HG02759 (cell line): ENCODE data around the gene CDC45.

Experiments
- ATAC-seq: cut with Tn5 transposase; IDR thresholded peaks from one replicate; pipeline ENCODE4 v1.9.1; 2021; ENCODE audit warnings: mild to moderate bottlenecking, moderate library complexity; ENCODE audit not compliant: unreplicated experiment

Gene CDC45

GRCh38 chr22:19510919-19511341 is 31.2 kb downstream of the CDC45 start:
- ATAC-seq, result no peak

- ATAC-seq, result no peak
Observed at GRCh38 chr22:19513823-19514222, 34.1 kb downstream of the CDC45 start.

DNA sequence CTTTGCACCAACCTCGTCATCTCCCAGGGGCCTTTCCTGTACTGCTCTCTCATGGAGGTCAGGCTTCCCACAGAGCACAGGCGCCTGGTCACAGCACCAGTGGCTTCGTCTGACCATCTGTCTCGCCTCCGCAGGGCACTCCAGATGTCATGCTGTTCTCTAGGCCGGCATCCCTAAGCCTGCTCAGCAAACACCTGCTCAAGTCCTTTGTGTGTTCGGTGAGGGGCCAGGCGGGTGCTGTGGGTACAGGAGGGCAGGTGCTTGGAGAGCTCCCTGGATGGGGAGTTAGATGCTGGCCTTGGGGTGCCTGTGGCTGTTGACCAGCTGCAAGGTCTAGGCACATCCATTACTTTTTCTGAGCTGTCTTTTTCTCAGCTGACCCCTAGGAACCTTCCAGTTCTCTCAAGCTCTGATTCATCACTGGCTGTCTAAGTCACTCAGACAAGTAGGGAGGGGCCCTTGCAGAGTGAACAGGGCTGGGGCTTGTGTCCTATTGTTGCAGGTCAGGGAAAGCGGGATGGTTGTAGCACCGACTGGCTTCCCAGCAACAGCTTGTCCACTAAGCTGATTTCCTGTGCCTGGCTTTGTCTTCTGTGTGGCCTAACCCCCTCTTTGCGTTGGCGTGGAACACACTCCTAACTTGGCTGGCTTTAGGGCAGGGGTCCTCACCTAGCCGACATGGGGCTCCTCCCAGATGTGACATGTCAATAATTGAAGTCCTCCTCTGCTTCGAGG is 35.3 kb downstream of the CDC45 start:
- ATAC-seq, result no peak

DNA sequence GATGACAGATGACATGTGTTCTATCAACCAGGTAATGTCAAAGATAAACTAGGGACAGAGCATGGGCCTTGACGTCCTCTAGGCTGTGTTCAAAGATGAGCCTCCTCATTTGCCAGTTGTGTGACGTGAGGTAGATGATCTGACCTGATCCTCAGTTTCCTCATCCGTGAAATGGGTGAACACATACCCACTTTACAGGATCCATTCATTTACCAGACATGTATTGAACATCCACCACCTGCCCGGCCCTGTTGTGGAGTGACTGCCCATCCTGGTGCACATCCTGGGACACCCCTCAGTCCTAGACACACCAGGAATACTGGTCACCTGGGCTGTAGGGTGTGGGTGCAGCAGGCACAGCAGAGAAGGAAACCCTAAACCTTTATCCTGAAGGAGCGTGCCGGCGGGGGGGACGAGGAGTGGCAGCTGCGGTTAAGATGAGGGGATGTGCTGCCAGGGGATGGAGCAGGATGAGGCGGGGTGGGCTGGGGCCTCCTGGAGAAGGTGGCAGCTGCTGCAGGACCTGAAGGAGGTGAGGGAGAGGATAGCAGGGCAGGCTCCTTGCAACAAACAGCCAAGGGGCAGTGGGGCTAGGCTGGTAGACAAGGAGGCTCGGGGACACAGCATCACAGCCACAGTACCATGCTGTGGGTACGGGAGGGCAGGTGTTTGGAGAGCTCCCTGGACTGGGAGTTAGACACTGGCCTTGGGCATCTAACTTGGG is 36.1 kb downstream of the CDC45 start:
- no peak for ATAC-seq

DNA sequence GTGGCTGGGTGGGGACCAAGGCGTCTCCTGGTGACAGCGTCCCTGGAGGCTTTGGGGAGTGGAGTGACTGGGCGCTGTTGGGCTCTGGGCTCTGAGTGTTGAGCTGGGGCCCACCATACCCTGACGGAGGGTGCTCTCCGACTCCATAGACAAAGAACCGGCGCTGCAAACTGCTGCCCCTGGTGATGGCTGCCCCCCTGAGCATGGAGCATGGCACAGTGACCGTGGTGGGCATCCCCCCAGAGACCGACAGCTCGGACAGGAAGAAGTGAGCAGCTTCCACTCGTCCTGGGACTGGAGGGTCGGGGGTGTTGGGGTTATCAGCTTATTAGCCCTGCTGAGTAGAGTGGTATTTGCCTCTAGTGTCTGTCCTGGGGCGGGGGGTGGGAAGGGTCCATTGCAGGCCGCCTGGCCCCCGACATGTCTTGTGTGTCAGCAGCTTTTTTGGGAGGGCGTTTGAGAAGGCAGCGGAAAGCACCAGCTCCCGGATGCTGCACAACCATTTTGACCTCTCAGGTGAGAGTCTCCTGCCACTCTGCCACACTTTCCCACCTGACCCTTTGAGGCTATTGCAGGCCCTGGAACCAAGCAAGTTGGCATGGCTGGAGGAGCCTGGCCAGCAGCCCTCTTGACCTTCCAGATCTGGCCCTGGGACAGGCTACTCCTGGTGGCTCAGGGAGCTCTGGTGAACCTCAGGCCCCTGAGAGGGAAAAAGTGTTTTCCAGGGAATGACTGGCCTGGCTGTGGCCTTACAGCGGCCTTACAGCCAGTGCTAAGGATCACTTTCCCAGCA is 36.9 kb downstream of the CDC45 start:
- ATAC-seq, result no peak

DNA sequence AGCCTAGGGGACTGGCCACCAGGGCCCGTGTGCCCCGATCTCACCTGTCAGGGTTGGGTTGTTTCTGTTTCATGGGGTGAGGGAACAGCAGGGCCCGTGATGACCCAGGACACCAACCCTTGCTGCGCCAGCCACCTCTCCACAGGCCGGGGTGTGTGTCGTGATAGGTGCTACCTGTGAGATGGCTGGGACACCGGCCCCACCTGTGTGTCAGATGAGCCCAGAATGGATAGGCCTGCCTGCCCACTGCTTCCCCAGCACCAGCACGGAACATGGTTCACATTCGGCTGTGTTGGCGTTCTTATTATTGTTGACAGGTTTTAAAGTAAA is 37.4 kb downstream of the CDC45 start:
- ATAC-seq, result no peak

DNA sequence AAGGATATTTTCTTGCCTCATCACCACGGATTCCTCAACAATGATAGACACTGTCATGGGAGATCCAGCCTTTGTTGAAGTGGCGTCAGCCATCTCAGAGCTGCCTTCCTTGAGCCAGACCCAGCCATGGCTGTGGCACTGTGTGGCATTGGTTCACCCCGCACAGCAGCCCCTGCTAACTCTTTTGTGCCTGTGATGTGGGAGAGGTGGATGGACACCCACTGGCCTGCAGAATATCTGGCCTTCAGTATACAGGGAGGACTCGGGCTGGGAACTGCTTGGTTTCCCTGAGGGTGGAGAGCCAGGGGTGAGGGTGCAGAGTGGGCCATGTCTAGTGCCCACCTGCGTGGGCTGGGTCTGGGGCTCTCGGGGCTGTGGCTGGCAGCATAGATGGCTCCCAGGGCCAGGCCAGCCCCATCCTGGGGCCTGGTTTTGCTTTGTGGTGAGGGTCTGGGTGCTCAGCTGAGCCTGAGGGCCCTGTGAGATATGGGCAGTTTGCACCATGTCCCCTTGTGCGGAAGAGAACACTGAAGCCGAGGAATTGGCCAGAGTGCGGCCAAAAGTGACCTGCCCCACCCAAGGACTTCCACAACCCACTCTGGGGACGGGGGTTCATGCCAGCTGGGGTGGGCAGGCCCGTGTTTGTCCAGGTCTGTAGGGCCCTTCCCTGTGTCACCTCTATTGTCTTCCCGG is 38.3 kb downstream of the CDC45 start:
- ATAC-seq, result no peak

DNA sequence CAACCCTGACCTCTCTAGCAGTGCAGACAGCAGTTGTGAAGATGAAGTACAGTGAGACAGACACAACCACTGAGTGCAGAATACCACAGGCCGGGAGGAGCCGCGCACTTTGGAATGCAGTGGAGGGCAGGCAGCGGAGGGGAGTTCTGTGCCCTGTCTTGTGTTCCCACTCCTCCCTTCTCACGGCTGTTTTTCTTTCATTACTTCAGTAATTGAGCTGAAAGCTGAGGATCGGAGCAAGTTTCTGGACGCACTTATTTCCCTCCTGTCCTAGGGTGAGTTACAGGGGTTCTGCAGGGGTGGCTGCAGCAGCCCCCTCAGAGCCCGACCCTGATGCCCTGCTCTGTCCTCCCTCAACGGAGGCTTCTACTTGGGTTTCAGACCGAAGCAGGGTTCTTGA is 38.9 kb downstream of the CDC45 start:
- no peak for ATAC-seq

- no peak for ATAC-seq
Observed at GRCh38 chr22:19519041-19519926, 39.6 kb downstream of the CDC45 start.

DNA sequence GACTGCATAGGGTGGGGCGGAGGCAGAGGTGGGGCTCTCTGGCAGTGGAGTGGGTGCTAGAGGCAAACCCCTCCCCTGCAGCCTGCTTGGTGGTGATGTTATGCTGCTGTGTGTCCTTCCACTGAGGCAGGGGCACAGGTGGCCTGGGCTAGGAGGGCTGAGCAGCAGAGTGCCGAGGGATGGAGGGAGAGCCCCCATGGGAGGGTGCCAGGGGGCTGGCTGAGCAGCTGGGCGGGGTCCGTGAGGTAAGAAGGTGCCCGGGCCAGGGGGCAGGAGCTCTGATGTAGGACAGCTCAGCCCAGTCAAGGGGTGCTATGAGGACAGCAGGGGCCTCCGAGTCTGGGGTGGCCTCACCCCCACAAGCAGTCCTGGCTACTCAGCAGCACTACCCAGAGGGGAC is 40.3 kb downstream of the CDC45 start:
- no peak for ATAC-seq

DNA sequence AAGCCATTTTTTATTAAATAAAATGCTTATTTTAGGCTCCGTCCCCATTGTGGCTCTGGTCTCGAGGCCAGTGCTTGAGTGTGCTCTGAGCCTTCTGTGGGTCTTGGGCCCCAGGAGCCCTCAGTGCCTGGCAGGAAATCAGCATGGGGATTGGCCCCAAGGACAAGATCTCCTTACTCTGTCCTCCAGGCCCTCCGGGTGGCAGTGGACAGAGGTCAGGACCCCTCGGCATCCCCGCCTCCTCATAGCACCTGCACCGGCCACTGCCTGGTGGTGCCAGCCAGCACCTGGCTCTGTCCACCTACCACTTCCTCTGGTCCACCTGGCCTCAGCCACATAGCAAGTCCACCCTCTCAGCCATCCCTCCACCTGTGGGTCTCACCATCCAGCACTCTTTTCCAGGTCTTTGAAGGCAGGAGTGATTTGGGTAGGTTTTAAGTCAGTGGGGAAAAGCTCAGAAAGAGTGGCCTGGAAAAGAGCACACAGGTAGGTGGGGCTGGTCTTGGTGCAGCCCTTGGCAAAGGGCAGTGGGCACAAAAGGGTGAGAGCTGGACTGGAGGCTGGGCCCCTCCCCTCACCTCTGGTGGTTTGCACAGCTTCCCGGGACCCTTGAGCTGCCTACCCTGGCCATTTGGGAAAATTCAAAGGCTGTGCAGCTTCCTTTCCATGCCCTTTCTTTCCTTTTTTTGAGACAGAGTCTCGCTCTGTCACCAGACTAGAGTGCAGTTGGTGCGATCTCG is 41.0 kb downstream of the CDC45 start:
- no peak for ATAC-seq

DNA sequence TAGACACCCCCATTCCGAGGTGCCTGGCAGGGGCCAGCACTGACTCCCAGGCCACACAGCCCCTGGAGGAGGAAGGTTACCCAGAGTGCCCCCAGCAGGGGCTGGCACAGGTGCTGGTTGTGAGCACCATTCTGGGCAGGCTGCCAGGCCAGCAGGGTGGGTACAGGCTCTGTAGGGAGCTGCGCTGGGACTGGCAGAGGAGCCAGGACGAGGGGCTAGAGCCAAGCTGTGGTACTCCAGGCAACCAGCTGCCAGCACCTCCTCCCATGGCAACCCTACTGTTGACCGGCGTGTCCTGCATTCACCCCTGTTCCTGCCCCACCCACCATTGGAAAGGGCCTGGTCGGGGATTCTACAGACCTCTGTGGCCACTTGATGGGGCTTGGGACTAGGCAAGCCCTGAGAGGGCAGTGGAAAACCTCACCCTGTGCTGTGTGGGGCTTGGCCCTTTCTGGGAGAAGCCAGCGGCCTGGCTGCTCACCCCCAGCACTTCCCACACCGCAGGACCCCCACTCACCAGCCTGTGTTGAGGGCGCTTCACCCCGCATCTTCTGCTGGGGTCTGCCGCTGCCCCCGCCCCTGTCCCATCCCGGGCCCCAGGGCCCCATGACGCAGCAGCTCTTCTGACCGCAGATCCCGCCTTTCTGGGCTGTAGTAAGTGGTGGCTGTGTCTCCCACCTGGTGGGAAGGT is 42.6 kb downstream of the CDC45 start:
- ATAC-seq, result no peak

- ATAC-seq, result no peak
Observed at GRCh38 chr22:19522881-19523239, 43.1 kb downstream of the CDC45 start.

DNA sequence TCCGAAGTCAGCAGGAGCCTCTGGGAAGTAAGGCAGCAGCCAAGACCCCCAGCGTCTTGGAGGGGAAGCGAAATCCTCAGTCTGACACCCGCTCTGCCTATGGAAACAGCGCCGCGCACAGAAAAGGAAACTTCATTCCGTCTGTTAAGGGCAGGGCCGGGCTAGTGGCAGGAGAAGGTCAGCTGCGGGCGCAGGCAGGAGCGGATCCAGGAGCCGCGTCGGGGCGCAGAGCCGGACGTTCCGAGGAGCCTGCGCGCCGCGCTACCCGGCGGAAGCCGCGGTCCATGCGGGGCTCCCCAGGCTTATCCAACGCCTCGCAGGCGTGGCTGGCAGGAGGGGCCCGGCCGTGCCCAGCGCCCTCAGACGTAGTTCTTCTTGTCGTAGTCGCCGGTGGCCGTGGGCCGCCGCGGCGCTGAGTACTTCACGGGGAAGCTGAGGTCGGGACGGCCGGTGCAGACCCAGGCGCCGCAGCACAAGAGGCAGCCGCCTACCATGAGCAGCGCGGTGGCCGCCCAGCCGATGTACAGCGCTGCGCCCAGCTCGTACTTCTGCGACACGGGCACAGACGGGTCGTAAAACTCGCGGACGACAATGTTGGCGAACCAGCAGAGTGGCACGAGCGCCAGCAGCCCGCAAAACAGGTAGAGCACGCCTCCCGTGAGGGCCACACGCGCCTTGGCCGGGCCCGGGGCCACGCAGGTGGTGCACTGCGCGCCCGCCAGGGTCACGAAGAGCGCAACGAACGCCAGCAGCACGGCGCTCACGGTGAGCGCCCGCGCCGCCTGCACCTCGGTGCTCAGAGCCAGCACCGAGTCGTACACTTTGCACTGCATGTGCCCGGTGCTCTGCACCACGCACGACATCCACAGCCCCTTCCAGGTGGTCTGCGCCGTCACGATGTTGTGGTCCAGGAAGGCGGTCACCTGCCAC is 43.8 kb downstream of the CDC45 start:
- ATAC-seq, result no peak

- no peak for ATAC-seq
Observed at GRCh38 chr22:19524170-19525115, 44.7 kb downstream of the CDC45 start, which contains the start of gene CLDN5. Gene CLDN5, minus strand, starts transcription at chr22:19524410. Its CDS starts 155 bp downstream, at chr22:19524255.

DNA sequence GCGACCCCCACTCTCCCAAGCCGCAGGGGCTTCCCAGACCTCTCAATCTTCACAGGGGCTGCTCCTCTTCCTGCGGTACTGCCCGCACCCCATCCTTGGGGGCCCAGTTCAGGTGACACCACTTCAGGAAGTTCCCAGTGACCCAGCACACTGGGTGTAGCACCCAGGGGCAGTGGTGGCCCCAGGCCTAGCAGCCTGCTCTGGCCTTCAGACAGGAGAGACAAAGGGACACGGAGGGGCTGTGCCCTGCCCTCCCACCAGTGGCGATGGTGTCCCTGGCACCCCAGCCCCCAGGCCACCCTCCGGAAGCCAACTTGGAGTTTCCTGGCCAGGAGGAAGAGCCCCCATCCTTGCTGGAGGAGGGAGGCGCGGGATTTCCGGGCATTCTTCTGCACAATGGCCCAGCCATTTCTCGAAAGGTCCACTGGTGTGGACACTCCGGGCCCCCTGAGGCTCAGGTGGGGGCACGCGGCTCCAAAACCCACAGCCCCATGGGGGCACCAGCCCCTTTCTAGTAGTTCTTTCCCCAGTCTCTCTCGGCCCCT is 45.5 kb downstream of the CDC45 start:
- ATAC-seq, result no peak

DNA sequence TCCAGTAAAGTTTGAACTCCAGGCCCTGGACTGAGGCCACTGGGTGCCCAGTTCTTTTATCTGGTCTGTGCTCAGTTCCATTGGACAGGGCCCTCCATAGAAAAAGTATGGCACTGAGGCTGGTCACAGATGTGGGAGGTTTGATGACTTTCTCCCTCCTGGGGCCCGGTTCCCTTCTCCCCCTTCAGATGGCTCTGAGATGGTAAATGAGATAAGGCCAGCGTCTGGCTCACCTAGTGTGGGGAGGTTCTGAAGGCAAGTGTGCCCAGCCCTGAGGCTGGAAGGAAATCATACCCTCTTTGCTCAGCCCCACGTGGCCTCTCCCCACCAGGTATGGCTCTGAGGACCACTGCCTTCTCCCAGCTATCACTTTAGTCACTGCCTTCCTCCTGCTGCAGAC is 45.9 kb downstream of the CDC45 start:
- no peak for ATAC-seq
